Pancreas (tissue), 10 donors: ENCODE measurements around the gene CA14. TPM values are rescaled to one million over a fixed set of nuclear protein-coding genes. Genes with fewer than 3 reads are reported as not detected.

Source experiments
- ATAC-seq, 4 donors: fragments of 200-7000 bp; cut with Tn5 transposase; one replicate each; pipeline versions ENCODE4 v1.8.0 to v1.9.1; 2020; ENCODE audit warnings: mild to moderate bottlenecking in 4 of 4, moderate library complexity in 4 of 4
- DNase-seq, 6 donors: peaks; one replicate each; pipeline ENCODE4 v3.0.0-alpha.2; 2020
- FAIRE-seq: peaks from 2 replicates; lab custom pipeline; 2012; peaks lifted over from hg19 to GRCh38; lab: Jason Lieb, UNC
- H3K27ac ChIP-seq, 4 donors: fragments of 200-600 bp; sonication (generic); 1 replicate in 3 of 4; 2 replicates in 1 of 4; pipeline versions ENCODE4 v1.5.0 to v1.8.0; 2020
- H3K27me3 ChIP-seq, 4 donors: fragments of 200-600 bp; one replicate each; pipeline ENCODE4 v1.8.0; 2021
- H3K36me3 ChIP-seq, 3 donors: fragments of 200-600 bp; sonication (generic) in 1 of 3; one replicate each; pipeline versions ENCODE4 v1.5.0 to v1.8.0; 2020 to 2021
- H3K4me1 ChIP-seq, 3 donors: fragments of 200-600 bp; one replicate each; pipeline ENCODE4 v1.8.0; 2021
- H3K4me3 ChIP-seq, 4 donors: fragments of 200-600 bp; sonication (generic) in 2 of 4; one replicate each; pipeline versions ENCODE4 v1.5.0 to v1.8.0; 2020 to 2021
- H3K9me3 ChIP-seq, 4 donors: fragments of 200-600 bp; one replicate each; pipeline ENCODE4 v1.8.0; 2021
- CTCF ChIP-seq, 4 donors: fragments of 200-600 bp; sonication (generic) in 3 of 4; IDR thresholded peaks; one replicate each; pipeline versions ENCODE4 v1.5.0 to v1.8.0; 2021; ENCODE audit warnings: antibody characterized with exemption in 4 of 4
- WGBS, 2 donors: extraction: QIAGEN DNeasy Blood & Tissue Kit; methylation state at CpG; one replicate each; pipeline ENCODE4 v1.1.7; 2013; 5-methylcytosine and 5-hydroxymethylcytosine counted together
- intact Hi-C, 3 donors: fragments of 100-400 bp; cut with DNase I; formaldehyde crosslinking; loops; one replicate each; pipeline versions ENCODE4 v1.11.1 to v1.14.2; 2022
- polyA plus RNA-seq, 2 donors: library from polyadenylated mRNA; stranded (reverse); fragments of 200-250 nt; gene quantifications; one replicate each; pipeline ENCODE4 v1.2.3, GENCODE V29; 2013
- total RNA-seq, 6 donors: library from RNA; stranded (reverse); fragmentation: NEBNext Ultra II Directional in 4 of 6; extraction: Animal tissue kit (Norgen Biotek cat#: 25700) in 4 of 6; gene quantifications; one replicate each; pipeline versions ENCODE4 v1.2.1 to v1.2.4, GENCODE V29; 2021 to 2023
- donor health status: healthy with polysubstance abuse.
- donor health status: DM: no; HTN: no; CAD: no; lungs with moderate emphysema.
- donor health status: DM: no; HTN: no; CAD: no.
- donor health status: control.
- donor health status: control.
- donor health status: Bipolar disorder and iron deficiency.
- donor health status: DM: yes; HTN: yes; CAD: no.
- donor health status: DM: no; HTN: no; CAD: no.
- donor health status: DM: no; HTN: no; CAD: no.
- donor health status: DM: yes; HTN: yes; CAD: no.

Gene CA14
- total and polyA plus RNA-seq, 8 donors: 0.14 to 0.19 (median 0.19) TPM; not detected in 5

DNA sequence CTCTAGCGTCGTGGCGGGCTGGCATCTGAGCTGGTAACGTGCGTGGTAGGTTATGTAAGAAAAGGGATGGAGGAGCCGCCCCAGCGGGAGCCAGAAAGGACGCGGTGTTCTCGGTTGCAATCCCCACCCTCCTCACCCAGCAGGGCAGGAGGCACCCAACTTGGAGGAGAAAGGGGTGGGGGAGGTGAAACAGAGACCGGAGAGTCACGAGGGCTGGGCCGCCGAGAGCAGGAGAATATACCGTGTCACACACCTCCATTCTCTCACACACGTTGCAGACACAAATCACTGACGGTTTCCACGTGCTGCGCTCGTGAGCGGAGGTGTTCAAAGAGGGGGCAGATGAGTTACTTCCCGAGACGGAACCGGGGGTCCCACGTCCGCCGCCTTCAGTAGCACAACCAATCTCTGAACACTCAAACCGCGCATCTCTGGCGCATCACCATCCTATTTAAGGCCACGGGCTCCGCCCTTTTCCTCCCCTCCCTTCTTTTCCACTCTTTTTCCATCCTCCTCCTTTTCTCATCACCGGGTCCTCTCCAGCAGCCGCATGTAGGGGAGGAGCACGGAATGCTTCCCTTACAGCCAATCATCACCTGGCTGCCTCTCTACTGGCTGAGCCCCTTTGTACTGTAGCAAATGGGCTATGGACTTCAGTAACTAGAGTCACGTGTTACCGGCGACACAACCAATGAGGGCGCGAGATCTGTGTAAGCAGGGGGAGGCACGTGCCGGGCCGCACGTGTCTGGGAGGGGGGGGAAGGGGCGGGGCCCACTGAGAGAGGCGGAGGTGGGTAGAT lies 24.4 kb downstream of the CA14 start, which contains the start of gene CIART:
Gene CIART, plus strand, starts transcription at position 797 of the 800 bp plus-strand sequence. CDS start 714 bp downstream, outside the sequence.
- FAIRE-seq: peak; percentile 84
- no peak for TF ChIP-seq CTCF (IDR thresholded peaks at IDR 0.05)
- peaks cover 0 to 6% (median 0%) of the 10 kb centered on the region in 3 donors for H3K36me3 ChIP-seq
- whole genome bisulfite sequencing, 2 donors: 0 to 1% methylated on average over 46 of the region's 46 CpGs
- H3K9me3 ChIP-seq: no peaks in the 10 kb centered on the region
- H3K27ac ChIP-seq: peak within 1 kb of the TSS; percentile 67 to 76 (median 72)
- intact Hi-C loops: no loop called here
- ATAC-seq: peak; percentile 93 to 97 (median 94)
- peak; percentile 86 to 93 (median 92) for DNase-seq
- H3K4me1 ChIP-seq: peaks cover 0 to 4% (median 3%) of the 10 kb centered on the region in 3 donors
- H3K4me3 ChIP-seq: peak within 1 kb of the TSS; percentile 14 to 60 (median 38)
- H3K27me3 ChIP-seq: no peaks in the 10 kb centered on the region

DNA sequence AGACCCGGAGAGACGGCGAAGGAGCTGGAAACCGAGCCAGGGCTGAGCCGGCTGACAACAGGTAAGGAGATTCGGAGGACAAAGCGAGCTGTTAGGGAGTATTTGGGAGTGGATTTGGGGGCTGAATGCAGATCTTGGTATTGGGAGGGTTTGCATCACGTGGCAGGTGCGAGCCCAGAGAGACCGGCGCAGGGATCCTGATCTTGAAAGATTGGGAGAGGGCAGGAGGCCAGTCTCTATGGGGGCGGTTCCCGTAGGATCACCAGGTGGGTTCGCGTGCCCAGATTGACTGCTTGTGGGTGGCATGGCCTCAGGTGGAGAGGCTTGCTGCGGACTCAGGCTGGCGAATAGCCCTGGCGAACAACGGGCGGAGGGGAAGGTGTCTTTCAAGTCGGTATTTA lies 25.0 kb downstream of the CA14 start:
- intact Hi-C loops: no loop called here
- TF ChIP-seq CTCF (IDR thresholded peaks at IDR 0.05): no peak
- Histone ChIP-seq H3K27ac (peak overlapping the region in 3 of 4 donors; percentile 45 to 76 (median 67)), H3K4me1 (peaks cover 0 to 4% (median 3%) of the 10 kb centered on the region in 3 donors), H3K9me3 (no peaks in the 10 kb centered on the region), H3K4me3 (peak overlapping the region; percentile 14 to 60 (median 38)), H3K27me3 (no peaks in the 10 kb centered on the region), H3K36me3 (peaks cover 0 to 6% (median 0%) of the 10 kb centered on the region in 3 donors)
- ATAC-seq: peak; percentile 30 to 48 (median 40)
- WGBS, 2 donors: 0 to 1% methylated on average over 21 of the region's 21 CpGs
- peak in 1 of 6 donors; percentile 83 for DNase-seq
- no peak for FAIRE-seq

DNA sequence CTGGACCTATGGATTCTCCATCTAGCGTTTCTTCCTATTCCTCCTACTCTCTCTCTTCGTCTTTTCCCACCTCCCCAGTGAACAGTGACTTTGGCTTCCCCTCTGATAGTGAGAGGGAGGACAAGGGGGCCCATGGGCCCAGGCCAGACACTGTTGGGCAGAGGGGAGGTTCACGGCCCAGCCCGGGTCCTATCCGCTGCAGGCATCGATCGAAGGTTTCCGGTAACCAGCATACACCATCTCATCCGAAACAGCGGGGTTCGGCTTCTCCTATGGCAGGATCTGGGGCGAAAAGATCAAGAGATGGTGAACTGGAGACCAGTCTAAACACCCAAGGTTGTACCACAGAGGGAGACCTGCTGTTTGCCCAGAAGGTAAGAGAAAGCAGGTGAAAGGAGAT lies 25.7 kb downstream of the CA14 start:
- FAIRE-seq: no peak
- Histone ChIP-seq H3K4me3 (peak overlapping the region in 2 of 4 donors; percentile 44 to 60), H3K27me3 (no peaks in the 10 kb centered on the region), H3K27ac (no peak overlapping the region), H3K36me3 (peaks cover 0 to 6% (median 0%) of the 10 kb centered on the region in 3 donors), H3K9me3 (no peaks in the 10 kb centered on the region), H3K4me1 (peaks cover 0 to 4% (median 3%) of the 10 kb centered on the region in 3 donors)
- no peak for ATAC-seq
- 90 to 91% methylated on average over 12 of the region's 12 CpGs for WGBS, 2 donors
- intact Hi-C loops: no loop called here
- TF ChIP-seq CTCF (IDR thresholded peaks at IDR 0.05): no peak
- no peak for DNase-seq

DNA sequence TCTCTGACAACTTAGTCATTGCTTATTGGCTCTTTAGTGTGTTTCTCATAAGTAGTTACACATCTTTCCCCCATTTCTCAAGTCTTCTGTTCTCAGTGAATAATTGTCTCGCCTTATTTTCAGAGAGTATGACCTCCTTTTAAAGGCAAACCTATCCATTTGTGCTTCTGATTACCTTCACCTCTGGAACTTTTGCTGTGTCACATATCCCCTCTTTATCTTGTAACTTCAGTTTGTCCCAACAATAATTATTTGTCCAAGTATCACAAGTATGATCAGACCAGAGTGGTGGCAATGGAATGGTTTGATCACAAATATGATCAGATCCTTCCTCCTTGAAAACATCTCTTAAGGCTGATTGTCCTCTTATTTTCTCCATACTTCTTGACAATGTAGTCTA lies 30.8 kb downstream of the CA14 start:
- ATAC-seq (no peak), FAIRE-seq (no peak), DNase-seq (no peak)
- no peaks in the 10 kb centered on the region for H3K27me3 ChIP-seq
- H3K4me3 ChIP-seq: no peak overlapping the region
- WGBS, 2 donors: 71 to 77% methylated on average over 1 of the region's 1 CpG
- TF ChIP-seq CTCF (IDR thresholded peaks at IDR 0.05): no peak
- intact Hi-C loops: no loop called here
- H3K4me1 ChIP-seq: peaks cover 0 to 3% (median 0%) of the 10 kb centered on the region in 3 donors
- H3K9me3 ChIP-seq: no peaks in the 10 kb centered on the region
- H3K27ac ChIP-seq: no peak overlapping the region
- H3K36me3 ChIP-seq: peaks cover 0 to 6% (median 0%) of the 10 kb centered on the region in 3 donors
